Esophagus muscularis mucosa (tissue), 4 donors: ENCODE data around the gene CD63. TPM values are rescaled to one million over a fixed set of nuclear protein-coding genes. Genes with fewer than 3 reads are reported as not detected.

Source experiments
- DNase-seq: peaks from one replicate; pipeline ENCODE4 v3.0.0-alpha.2; 2017; ENCODE audit errors: extremely low spot score
- H3K27ac ChIP-seq, 4 donors: fragments of 200-600 bp; sonication (generic); replicated peaks in 1 of 4; 1 replicate in 3 of 4; 2 replicates in 1 of 4; pipeline ENCODE4 v1.5.1; 2016 to 2019; ENCODE audit warnings: mild to moderate bottlenecking in 1 of 4
- H3K27me3 ChIP-seq, 4 donors: fragments of 200-600 bp; sonication (generic); one replicate each; pipeline versions ENCODE4 v1.5.1 to v1.6.0; 2016 to 2019
- H3K36me3 ChIP-seq, 4 donors: fragments of 200-600 bp; sonication (generic); one replicate each; pipeline ENCODE4 v1.5.1; 2016 to 2019
- H3K4me1 ChIP-seq, 4 donors: fragments of 200-600 bp; sonication (generic); one replicate each; pipeline ENCODE4 v1.5.1; 2016 to 2019
- H3K4me3 ChIP-seq, 4 donors: fragments of 200-600 bp; sonication (generic); 1 replicate in 2 of 4; 2 replicates in 2 of 4; pipeline ENCODE4 v1.5.1; 2016 to 2019; ENCODE audit warnings: mild to moderate bottlenecking in 4 of 4, moderate library complexity in 1 of 4
- H3K9me3 ChIP-seq, 4 donors: fragments of 200-600 bp; sonication (generic); 1 replicate in 3 of 4; 2 replicates in 1 of 4; pipeline ENCODE4 v1.5.1; 2016 to 2019
- EP300 ChIP-seq: sonication (generic); formaldehyde crosslinking; IDR thresholded peaks from one replicate; pipeline ENCODE4 v1.6.1; 2017; ENCODE audit warnings: antibody characterized with exemption
- POLR2A ChIP-seq: fragments of 450-650 bp; IDR thresholded peaks from one replicate; pipeline ENCODE4 v1.6.1; 2017; ENCODE audit warnings: antibody characterized with exemption, moderate library complexity, mild to moderate bottlenecking, low read depth
- POLR2AphosphoS5 ChIP-seq, 2 donors: sonication (generic); formaldehyde crosslinking; IDR thresholded peaks; one replicate each; pipeline ENCODE4 v1.6.1; 2017; ENCODE audit warnings: antibody characterized with exemption in 2 of 2
- WGBS: methylation state at CpG from one replicate; pipeline ENCODE4 v1.1.5; 2018; 5-methylcytosine and 5-hydroxymethylcytosine counted together
- intact Hi-C: fragments of 100-400 bp; cut with DNase I; formaldehyde crosslinking; loops from one replicate; pipeline ENCODE4 v1.15.1; 2023
- total RNA-seq, 4 donors: library from RNA; depleted of rRNA; stranded (reverse); fragments of >200 nt; gene quantifications; one replicate each; pipeline versions ENCODE4 v1.1.0 to v1.2.1, GENCODE V29; 2016
- TF ChIP-seq, protein P1 (sequence below), 3 experiments: fragments of 200-600 bp in 2 of 3; fragments of 450-650 bp in 1 of 3; sonication (generic) in 2 of 3; IDR thresholded peaks; one replicate each; pipeline ENCODE4 v1.5.1; 2017 to 2019; ENCODE audit warnings: antibody characterized with exemption in 3 of 3, mild to moderate bottlenecking in 2 of 3, moderate library complexity in 1 of 3

The CD63 gene
- total RNA-seq, 4 donors from 2014 or later, result 742 to 1,177 (median 845) TPM

DNA sequence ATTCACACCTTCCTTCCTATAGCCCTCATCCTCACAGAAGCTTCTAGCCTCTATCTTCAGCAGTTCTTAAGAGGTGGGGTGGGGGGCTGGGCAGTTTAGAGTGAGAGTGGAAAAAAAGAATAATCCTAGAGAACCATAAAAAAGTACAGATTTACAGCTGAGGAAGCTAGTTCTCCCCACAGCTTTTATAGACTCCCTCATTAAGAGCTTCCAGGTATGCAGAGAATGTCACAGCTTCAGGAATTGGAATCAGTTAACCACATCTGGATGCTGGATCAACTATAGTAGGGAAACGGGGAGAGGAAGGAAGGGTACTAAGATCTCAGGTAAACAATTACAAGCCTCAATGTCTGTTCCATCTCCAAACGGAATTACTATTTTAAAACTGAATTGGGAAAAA, 26.4 kb upstream of the CD63 start:
- H3K27me3 ChIP-seq, result no peaks in the 10 kb centered on the region
- H3K27ac ChIP-seq, result no peak overlapping the region
- no peak for DNase-seq
- 62% methylated on average over 2 of the region's 2 CpGs for WGBS
- H3K4me1 ChIP-seq, result no peaks in the 10 kb centered on the region
- intact Hi-C loops, result no loop called here
- H3K4me3 ChIP-seq, result no peak overlapping the region
- TF ChIP-seq POLR2A (no peak), POLR2AphosphoS5 (IDR thresholded peaks at IDR 0.05) (no peak), EP300 (no peak)
- TF ChIP-seq, protein P1, sequence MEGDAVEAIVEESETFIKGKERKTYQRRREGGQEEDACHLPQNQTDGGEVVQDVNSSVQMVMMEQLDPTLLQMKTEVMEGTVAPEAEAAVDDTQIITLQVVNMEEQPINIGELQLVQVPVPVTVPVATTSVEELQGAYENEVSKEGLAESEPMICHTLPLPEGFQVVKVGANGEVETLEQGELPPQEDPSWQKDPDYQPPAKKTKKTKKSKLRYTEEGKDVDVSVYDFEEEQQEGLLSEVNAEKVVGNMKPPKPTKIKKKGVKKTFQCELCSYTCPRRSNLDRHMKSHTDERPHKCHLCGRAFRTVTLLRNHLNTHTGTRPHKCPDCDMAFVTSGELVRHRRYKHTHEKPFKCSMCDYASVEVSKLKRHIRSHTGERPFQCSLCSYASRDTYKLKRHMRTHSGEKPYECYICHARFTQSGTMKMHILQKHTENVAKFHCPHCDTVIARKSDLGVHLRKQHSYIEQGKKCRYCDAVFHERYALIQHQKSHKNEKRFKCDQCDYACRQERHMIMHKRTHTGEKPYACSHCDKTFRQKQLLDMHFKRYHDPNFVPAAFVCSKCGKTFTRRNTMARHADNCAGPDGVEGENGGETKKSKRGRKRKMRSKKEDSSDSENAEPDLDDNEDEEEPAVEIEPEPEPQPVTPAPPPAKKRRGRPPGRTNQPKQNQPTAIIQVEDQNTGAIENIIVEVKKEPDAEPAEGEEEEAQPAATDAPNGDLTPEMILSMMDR (IDR thresholded peaks at IDR 0.05), result no peak
- H3K36me3 ChIP-seq, result peaks cover 42 to 100% (median 94%) of the 10 kb centered on the region in 4 donors
- H3K9me3 ChIP-seq, result no peaks in the 10 kb centered on the region

DNA sequence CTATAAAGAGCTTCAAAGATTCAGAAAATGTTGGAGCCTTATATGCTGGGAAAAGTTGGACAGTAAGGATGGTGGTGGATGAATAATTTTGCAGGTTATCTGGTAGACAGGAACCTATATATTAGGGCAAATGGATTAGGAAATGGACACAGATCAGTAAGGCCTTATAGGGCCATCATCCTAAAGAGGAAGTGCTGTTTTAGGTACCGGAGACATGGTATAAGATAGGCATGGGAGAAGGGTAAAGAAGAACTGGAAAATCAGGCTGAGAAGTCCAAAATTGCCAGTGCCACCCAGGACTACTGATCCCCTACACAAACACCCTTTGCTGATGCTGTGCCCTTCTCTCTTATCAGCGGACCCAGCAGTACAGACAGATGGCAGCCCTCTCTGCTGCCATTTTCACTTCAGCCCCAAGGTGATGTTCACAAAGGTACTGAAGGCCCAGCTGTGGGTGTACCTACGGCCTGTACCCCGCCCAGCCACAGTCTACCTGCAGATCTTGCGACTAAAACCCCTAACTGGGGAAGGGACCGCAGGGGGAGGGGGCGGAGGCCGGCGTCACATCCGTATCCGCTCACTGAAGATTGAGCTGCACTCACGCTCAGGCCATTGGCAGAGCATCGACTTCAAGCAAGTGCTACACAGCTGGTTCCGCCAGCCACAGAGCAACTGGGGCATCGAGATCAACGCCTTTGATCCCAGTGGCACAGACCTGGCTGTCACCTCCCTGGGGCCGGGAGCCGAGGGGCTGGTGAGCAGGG, 19.6 kb upstream of the CD63 start:
- DNase-seq, result no peak
- intact Hi-C loops, result loop anchor here (5.0 to 10.0 kb wide), 2 partner anchors 49 to 286 kb away; no protein-coding TSS in a partner anchor
- H3K36me3 ChIP-seq, result peaks cover 7 to 42% (median 30%) of the 10 kb centered on the region in 4 donors
- H3K9me3 ChIP-seq, result no peaks in the 10 kb centered on the region
- peaks cover 19 to 39% (median 30%) of the 10 kb centered on the region in 4 donors for H3K4me1 ChIP-seq
- H3K4me3 ChIP-seq, result no peak overlapping the region
- no peak overlapping the region for H3K27ac ChIP-seq
- TF ChIP-seq POLR2AphosphoS5 (IDR thresholded peaks at IDR 0.05) (no peak), POLR2A (no peak), EP300 (no peak)
- TF ChIP-seq, protein P1 (IDR thresholded peaks at IDR 0.05), result no peak
- no peaks in the 10 kb centered on the region for H3K27me3 ChIP-seq
- 90% methylated on average over 7 of the region's 18 CpGs for WGBS

DNA sequence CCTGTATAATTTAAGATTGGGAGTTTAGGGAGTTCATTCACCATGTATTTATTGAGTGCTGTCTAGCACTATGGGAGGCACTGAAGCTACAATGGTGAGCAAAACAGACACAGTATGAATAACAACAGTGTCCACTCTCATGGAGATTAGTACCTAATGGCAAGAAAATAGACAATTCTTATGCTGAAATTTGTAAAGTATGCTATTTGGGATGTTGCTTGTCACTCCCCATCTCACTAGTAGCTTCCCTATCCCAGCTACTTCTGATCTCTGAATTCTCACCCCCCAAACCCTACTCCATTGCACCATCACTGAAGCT, 18.1 kb upstream of the CD63 start:
- Histone ChIP-seq H3K27ac (no peak overlapping the region), H3K27me3 (no peaks in the 10 kb centered on the region), H3K9me3 (no peaks in the 10 kb centered on the region), H3K4me1 (peaks cover 23 to 49% (median 39%) of the 10 kb centered on the region in 4 donors), H3K4me3 (no peak overlapping the region), H3K36me3 (peaks cover under 1 to 26% (median 15%) of the 10 kb centered on the region in 4 donors)
- TF ChIP-seq POLR2AphosphoS5 (IDR thresholded peaks at IDR 0.05), result no peak
- TF ChIP-seq EP300, result no peak
- TF ChIP-seq, protein P1 (IDR thresholded peaks at IDR 0.05), result no peak
- TF ChIP-seq POLR2A, result no peak
- no peak for DNase-seq
- intact Hi-C loops, result loop anchor here (5.0 to 10.0 kb wide), 2 partner anchors 50 to 288 kb away; no protein-coding TSS in a partner anchor

DNA sequence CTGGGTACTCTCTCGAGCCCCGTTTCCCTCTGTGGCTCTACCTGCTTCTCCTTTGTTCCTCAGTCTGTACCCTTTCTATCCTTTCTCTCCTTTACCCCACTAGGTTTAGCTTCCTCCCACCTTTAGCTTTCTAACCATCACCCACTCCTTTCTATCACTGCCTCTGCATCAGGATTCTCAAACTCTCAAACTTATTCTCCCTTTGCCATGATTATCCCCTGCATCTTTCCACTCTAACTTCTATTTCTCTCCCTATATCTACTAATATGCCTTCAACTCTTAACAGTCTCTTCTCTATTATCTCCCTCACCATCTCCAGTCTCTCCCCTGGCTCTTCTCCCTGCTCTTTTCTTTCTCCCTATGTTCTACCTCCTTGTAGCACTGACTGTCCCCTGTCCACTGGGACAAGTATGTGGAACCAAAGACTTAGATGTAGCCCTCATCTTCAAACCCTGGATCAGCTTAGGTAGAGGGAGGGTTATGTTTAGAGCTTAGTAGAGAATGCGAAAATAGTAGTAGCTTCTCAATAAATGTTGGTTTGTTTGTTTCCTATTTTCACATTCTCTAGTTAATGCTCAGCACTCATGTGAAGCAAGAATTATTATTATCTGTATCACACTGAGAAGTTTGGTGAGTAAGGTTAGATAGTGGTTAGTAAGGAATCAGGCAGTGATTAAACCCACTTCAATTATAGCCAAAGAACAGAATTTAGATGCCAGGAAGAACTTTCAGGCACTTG, 17.5 kb upstream of the CD63 start:
- Histone ChIP-seq H3K4me3 (peak overlapping the region in 2 of 4 donors; percentile 8 to 18), H3K36me3 (peaks cover 0 to 21% (median 9%) of the 10 kb centered on the region in 4 donors), H3K27ac (peak overlapping the region in 3 of 4 donors; percentile 38 to 75 (median 50)), H3K27me3 (no peaks in the 10 kb centered on the region), H3K4me1 (peaks cover 23 to 50% (median 40%) of the 10 kb centered on the region in 4 donors), H3K9me3 (no peaks in the 10 kb centered on the region)
- TF ChIP-seq POLR2AphosphoS5 (IDR thresholded peaks at IDR 0.05) (no peak), POLR2A (no peak), EP300 (no peak)
- TF ChIP-seq, protein P1 (IDR thresholded peaks at IDR 0.05), result no peak
- WGBS, result 51% methylated on average over 3 of the region's 3 CpGs
- DNase-seq, result no peak
- intact Hi-C loops, result loop anchor here (5.0 to 10.0 kb wide), 2 partner anchors 51 to 288 kb away; no protein-coding TSS in a partner anchor
